ENCODE measurements around the gene CALM3.
A peak's percentile ranks its signal among the peaks of the same experiment; 100 is the strongest.
"Not testable (repeated sequence)": the region's sequence is repeated elsewhere in the genome, so short reads cannot be mapped to it uniquely, and the experiment has no call there.

CALM3 gene

DNA sequence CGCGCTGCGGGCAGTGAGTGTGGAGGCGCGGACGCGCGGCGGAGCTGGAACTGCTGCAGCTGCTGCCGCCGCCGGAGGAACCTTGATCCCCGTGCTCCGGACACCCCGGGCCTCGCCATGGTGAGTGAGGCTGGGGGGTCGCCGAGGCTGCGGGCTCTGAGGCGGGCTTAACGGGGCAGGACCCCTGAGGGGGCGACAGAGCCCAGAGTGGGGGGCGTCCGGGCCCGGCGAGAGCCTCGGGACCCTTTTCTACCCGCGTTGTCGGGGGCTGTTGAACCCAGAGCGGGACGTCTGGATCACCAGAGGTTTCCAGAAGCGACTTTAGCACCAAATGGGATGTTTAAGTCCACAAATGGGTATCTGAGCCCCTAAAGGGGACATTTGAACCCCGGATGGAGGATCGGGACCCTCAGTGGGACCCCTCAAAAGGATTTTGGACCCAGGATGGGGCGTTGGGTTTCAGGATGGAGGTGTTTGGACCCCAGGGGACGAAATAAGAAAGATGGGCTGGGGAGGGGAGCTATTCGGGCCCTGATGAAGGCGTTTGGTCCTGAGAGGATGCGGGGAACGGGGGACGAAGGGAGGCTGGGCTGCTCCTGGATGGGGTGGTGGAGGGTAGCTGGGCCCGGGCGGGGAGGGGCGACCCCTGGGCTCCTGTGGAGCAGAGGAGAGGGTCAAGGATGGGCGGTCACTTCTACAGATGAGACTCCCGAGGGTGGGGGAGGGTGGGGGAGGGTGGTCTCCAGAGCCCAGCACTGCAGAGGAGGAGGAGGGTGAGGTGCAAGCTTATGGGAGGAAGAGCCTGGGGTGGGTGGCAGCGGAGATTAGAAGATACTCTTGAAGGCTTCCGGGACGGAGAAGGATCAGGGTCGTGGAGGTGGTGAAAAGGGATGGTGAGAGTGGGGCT, at the start of gene CALM3:
Gene CALM3 (plus strand): TSS at position 13 of the 907 bp plus-strand sequence. CDS start 105 bp downstream, at position 118.
- peak in 2 of 3 experiments; percentile 19 to 62 for DNase-seq

DNA sequence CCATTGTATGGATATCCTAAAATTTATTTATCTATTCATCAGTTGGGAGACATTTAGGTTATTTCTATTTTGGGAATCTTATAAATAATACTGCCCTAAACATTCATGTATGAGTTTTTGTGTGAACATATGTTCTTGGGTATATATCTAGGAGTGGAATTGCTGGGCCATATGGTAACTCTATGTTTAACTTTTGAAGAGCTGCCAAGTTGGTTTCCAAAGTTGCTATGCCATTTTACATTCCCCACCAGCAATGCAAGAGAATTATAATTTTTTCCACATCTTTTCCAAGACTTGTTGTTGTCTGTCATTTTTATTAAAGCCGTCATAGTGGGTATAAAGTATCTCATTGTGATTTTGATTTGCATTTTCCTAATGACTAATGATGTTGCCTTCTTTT, 48.2 kb upstream of the CALM3 start:
- DNase-seq = no peak

DNA sequence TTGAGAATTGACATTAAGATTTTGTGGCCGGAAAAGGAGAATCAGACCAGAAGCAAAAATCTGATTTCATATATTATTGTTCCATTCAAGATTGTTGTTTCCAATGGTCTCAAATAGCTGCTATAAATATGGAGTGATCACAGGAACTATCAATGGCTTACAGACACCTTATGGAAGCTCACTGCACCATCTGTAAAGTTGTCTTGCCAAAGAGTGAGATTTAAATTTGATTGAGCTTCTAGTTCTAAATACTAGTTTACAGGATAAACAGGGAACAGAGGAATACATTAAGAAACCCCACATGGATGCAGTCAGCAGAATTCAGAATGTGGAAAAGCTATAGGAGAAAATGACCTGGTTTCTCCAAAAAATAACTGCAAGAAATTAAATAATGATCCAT, 47.0 kb upstream of the CALM3 start:
- DNase-seq = no peak

DNA sequence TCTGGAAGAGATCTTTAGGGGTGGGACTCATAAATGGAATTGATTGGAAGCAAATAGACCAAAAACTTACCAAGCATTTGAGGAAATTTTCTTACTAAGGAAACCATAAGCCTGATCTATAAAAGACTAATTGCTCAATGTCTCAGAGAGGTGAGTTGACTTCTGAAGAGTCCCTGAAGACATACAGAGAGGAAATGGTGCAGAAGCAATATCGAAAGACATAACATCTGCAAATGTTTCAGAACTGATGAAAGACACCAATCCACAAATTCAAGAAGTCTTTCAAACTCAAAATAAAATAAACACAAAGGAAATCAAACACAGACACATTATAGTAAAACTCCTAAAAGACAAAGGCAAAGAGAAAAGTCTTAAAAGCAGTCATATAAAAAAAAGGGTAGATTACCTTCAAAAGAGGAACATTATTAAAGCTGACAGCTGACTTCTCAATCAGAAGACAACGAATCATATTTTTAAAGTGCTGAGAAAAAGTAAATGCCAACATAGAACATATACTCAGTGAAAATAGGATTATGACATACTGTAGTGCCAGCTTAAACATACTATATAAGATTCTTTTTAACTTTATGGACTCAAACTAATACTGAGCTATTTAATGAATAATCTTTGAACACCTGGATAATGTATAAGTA, 45.4 kb upstream of the CALM3 start:
- DNase-seq = no peak

- not testable (repeated sequence) for DNase-seq
These were observed 44.7 kb upstream of the CALM3 start for GRCh38 chr19:46556471-46556870.

- DNase-seq = no peak
These were observed 41.9 kb upstream of the CALM3 start for GRCh38 chr19:46559203-46559602.

GRCh38 chr19:46559675-46560074, 41.5 kb upstream of the CALM3 start:
- DNase-seq = not testable (repeated sequence)

GRCh38 chr19:46564701-46565100, 36.4 kb upstream of the CALM3 start:
- DNase-seq = no peak

DNA sequence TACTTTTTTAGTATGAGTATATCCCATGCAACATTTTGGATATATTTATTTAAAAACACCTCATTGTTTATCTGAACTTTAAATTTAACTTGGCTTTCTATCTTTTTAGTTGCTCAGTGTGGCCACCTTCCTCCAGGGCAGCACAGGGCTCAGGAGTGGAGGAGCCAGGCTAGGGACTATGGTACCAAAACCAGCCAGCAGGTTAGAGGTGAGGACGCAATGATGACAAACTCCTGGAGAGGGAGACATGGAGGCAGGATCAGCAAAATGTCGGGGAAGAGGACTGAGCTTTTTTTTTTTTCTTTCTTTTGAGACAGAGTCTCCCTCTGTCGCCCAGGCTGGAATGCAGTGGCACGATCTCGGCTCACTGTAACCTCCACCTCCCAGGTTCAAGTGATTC, 29.6 kb upstream of the CALM3 start:
- peak in 2 of 3 experiments; percentile 1 to 22 for DNase-seq

- DNase-seq = no peak
These were observed 27.2 kb upstream of the CALM3 start for GRCh38 chr19:46573679-46574498.

- no peak for DNase-seq
These were observed 26.6 kb upstream of the CALM3 start for GRCh38 chr19:46574533-46574932.

- peak in 1 of 3 experiments; percentile 3 for DNase-seq
These were observed 22.7 kb upstream of the CALM3 start for GRCh38 chr19:46578450-46578849.

DNA sequence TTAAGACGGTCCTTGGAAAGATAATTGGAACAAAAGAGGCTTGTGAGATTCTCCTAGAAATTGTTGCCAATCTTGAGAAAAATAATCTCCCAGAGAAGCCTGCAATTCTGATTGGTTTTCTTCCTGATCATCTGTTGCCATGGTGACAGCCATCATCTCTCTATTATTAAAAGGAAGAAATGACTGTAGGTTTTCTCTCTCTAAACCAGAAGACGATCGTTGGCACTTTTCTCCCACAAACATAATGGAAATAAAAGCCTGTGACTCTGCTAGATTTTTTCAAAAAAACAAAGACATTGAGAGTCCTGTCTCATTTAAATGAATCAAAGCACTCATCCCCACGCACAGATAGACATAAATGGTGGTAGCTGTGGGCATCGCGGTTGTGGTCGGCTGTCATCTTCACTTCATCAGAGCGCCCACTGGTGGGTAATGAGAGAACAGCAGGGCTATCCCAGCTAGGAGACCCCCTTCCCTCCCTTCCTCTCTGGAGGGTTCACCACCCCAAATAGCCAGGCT, 21.7 kb upstream of the CALM3 start:
- peak in 1 of 3 experiments; percentile 3 for DNase-seq

DNA sequence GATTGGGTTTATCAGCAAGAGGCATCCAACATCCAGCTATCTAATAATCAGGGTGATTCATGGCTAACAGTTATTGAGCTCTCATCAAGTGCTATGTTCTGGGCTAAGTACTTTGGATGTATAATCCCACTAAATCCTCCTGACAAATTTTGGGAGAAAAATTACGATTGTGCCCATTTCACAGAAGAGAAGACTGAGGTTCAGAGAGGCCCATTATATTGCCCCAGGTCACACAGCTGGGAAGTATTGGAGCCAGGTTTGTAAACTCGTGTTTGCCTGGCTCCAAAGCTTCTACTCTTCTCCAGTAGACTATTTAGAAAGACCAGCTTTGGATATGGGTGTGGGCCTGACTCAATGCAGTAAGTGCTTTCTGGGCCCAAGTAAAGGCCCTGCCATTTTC, 20.9 kb upstream of the CALM3 start:
- DNase-seq = no peak

DNA sequence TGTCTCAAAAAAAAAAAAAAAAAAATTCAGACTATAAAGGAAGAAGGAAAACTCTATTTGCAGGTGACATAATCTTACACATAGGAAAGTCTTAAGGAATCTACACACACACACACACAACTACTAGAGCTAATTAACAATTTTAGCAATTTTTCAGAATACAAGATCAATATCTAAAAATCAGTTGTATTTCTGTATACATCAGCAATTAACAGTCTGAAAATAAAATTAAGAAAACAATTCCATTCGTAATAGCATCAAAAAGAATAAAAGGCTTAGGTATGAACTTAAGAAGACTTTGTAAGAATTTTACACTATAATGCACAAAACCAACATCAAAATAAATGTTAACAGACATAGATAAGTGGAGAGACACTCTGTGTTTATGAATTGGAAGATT, 15.6 kb upstream of the CALM3 start:
- DNase-seq = no peak

- DNase-seq = no peak
These were observed 14.8 kb upstream of the CALM3 start for GRCh38 chr19:46586294-46586693.

DNA sequence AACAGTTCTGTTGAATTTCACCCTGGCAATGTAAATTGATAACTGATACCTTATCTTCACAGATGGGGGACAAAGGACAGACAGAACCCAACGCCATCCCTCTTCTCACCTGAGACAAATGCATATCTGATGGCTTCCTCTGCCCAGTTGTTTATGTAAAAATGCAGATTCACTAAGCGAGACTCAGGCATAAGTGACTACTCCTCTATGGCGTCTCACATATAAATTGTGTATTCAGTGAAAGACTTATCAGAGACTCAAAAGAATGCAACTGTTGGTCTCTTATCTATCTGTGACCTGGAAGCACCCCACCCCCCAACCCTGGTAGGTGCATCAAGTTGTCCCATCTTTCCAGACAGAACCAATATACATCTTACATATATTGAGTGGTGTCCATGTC, 13.3 kb upstream of the CALM3 start:
- no peak for DNase-seq

GRCh38 chr19:46591254-46591653, 9.9 kb upstream of the CALM3 start:
- no peak for DNase-seq

- no peak for DNase-seq
These were observed 9.3 kb upstream of the CALM3 start for GRCh38 chr19:46591870-46592269.

DNA sequence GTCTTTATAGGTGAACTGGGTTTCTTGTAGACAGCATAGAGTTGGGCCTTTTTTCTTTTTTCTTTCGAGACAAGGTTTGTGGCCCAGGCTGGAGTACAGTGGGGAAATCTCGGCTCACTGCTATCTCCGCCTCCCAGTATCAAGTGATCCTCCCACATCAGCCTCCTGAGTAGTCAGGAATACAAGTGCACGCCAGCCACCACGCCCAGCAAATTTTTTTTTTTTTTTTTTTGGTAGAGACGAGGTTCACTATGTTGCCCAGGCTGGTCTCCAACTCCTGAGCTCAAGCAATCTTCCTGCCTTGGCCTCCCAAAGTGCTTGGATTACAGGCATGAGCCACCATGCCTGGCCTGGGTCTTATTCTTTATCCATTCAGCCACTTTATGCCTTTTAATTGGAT, 5.1 kb upstream of the CALM3 start:
- no peak for DNase-seq

- DNase-seq = no peak
These were observed 2.7 kb upstream of the CALM3 start for GRCh38 chr19:46598372-46598917.

GRCh38 chr19:46599716-46600373, 1.3 kb upstream of the CALM3 start:
- DNase-seq = no peak

Data from NCI-H1417 (cell line).